ENCODE results near the gene GALNT10. TPM values are rescaled to one million over a fixed set of nuclear protein-coding genes. Genes with fewer than 3 reads are reported as not detected.
A peak's percentile ranks its signal among the peaks of the same experiment; 100 is the strongest.

GALNT10 gene
- total RNA-seq, 2 donors from 2014 or later, result 41.7 to 47.4 TPM

DNA sequence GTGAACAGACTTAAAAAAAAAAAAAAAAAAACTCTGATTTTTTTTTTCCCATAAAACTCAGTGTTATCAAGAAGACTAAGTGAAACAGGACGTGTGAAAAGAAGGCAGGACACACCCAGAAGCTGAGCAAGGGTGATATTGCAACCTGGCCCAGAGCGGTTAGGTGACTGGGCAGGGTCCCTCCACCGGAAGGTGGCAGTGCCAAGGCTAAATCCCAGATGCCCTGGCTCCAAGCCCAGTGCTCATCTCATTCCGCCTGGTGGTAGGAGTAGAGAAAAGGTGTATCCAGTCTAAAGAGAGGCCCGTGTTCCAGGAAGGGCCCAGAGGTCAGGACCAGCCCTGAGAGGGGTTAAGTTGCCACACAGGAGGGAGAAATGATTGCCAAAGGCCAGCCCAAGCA, 203.8 kb downstream of the GALNT10 start:
- no peak for DNase-seq
- no peak for ATAC-seq (replicated peaks in 1 of 2)
- H3K36me3 Mint-ChIP-seq (ENCODE audit: insufficient read depth in 2 of 2), result peaks cover 0 to 7% of the 10 kb centered on the region in 2 donors
- peaks cover 6% of the 10 kb centered on the region for H3K4me1 Mint-ChIP-seq (ENCODE audit: low read depth)
- H3K27ac Mint-ChIP-seq, result no peak overlapping the region
- no peaks in the 10 kb centered on the region for H3K27me3 Mint-ChIP-seq (ENCODE audit: low read depth)
- H3K9me3 Mint-ChIP-seq, result no peaks in the 10 kb centered on the region
- no peak overlapping the region for H3K4me3 Mint-ChIP-seq

DNA sequence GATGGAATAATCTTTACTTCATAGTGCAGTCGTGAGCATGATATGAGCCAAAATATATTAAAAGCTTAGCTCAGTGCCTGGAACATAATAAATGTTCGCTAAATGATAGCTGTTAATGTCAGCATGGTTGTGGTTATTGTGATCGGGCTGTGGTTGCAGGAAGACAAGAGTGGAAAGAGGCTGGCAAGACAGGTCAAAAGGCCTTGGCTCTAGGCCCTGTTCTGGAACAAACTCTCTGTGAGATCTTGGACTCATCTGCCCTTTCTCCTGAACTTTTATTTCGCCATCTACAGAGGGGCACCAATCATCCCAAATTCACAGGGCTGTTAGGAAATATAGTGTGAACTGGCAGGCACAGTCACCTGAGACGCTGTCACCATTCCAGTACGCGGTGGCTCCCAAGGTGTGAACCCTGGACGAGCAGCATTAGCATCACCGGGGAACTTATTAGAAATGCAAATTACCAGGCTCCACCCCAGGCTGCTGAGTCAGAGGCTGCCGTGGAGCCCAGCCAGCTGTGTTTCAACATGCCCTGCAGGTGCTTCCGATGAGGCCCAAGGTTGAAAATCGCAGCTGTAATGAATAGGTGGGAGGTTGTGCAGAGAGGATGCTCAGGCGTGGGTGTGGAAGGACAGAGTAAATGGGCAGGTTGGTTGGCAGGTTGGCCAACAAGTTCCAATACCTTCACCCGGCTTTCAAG, 205.0 kb downstream of the GALNT10 start:
- ATAC-seq (replicated peaks in 1 of 2), result no peak
- Mint-ChIP-seq H3K9me3 (no peaks in the 10 kb centered on the region), H3K4me1 (ENCODE audit: low read depth) (peaks cover 6% of the 10 kb centered on the region), H3K4me3 (no peak overlapping the region), H3K27me3 (ENCODE audit: low read depth) (no peaks in the 10 kb centered on the region), H3K36me3 (ENCODE audit: insufficient read depth in 2 of 2) (peaks cover 0 to 5% of the 10 kb centered on the region in 2 donors), H3K27ac (no peak overlapping the region)
- no peak for DNase-seq

DNA sequence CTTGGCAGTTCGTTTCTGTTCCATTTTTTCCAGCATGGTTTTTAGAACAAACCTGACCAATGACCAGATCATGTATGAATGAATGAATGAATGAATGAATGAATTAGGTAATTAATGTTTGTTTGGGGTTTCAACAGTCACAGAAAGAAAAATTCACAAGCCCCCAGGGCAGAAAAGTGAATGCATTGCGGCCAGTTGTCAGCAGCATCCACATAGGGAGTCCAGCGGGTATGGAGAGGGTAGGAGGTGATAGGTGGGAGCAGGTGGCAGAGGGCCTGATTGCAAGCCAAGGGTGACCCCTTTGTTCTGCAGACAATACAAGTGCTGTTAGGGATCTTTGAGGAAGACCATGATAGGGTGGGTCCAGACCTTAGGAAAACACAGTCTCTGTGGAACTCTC, 205.6 kb downstream of the GALNT10 start:
- no peak overlapping the region for H3K27ac Mint-ChIP-seq
- H3K36me3 Mint-ChIP-seq (ENCODE audit: insufficient read depth in 2 of 2), result peaks cover 0 to 5% of the 10 kb centered on the region in 2 donors
- no peak overlapping the region for H3K4me3 Mint-ChIP-seq
- no peaks in the 10 kb centered on the region for H3K27me3 Mint-ChIP-seq (ENCODE audit: low read depth)
- ATAC-seq (replicated peaks in 1 of 2), result no peak
- H3K9me3 Mint-ChIP-seq, result no peaks in the 10 kb centered on the region
- H3K4me1 Mint-ChIP-seq (ENCODE audit: low read depth), result peaks cover 6% of the 10 kb centered on the region
- DNase-seq, result no peak

DNA sequence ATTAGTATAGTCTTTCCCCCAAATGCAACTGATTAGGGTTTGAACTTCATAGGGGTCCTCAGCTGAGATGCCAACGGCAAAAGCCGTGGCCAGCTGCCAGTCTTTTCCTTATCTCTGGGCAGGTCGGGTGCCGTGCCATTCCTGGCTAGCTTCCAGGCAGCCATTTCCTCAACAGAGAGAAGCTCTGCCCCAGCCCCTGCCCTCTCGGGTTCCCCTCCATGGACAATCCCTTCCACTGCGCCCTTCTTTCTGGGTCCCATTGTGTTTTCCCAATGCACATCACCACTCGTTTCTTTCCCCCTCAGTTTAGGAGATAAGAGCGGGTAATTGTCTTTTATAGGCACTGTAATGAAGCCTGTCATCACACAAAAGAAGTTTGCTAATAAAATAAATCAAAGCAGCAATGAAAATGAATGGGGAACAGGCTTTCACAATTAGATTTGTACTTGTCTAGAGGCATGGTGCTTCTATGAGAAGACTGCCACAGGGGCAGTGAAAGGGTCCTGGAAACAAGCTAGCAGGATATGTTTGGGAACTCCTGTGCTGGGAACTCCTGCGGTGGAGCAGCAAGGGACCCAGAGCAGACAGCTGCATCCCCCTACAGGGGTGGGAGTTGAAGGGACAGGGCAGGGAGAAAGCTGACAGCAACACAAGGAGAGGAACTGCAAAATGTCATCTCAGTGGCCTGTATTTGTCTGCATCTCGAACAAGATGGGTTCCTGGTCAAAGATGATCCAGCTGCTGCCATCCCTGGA, 207.3 kb downstream of the GALNT10 start:
- Mint-ChIP-seq H3K4me3 (no peak overlapping the region), H3K9me3 (no peaks in the 10 kb centered on the region), H3K4me1 (ENCODE audit: low read depth) (peaks cover 6% of the 10 kb centered on the region), H3K27ac (peak overlapping the region; percentile 17), H3K36me3 (ENCODE audit: insufficient read depth in 2 of 2) (no peaks in the 10 kb centered on the region), H3K27me3 (ENCODE audit: low read depth) (no peaks in the 10 kb centered on the region)
- DNase-seq, result no peak
- no peak for ATAC-seq (replicated peaks in 1 of 2)

DNA sequence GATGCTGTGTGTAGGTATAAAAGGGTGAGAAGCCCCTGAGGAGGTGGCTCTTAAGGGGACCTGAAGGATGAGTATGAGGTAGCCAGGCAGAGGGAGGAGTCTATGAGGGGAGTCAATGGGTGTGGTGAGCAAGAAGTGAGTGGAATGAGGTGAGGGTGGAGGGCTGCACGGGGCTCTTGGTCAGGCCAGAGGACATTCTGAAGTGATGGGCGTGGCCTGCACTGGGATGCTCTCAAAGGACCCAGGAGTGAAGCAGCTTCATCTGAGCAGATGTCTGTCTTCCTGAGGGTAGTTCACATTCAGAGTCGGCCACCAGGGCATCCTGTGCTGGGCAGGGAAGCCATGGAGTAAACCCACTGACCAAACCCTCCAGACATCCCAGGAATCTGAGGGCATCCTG, 210.1 kb downstream of the GALNT10 start:
- no peaks in the 10 kb centered on the region for H3K27me3 Mint-ChIP-seq (ENCODE audit: low read depth)
- ATAC-seq (replicated peaks in 1 of 2) (no peak), DNase-seq (no peak)
- H3K4me1 Mint-ChIP-seq (ENCODE audit: low read depth), result peaks cover 18% of the 10 kb centered on the region
- no peaks in the 10 kb centered on the region for H3K9me3 Mint-ChIP-seq
- no peak overlapping the region for H3K27ac Mint-ChIP-seq
- H3K4me3 Mint-ChIP-seq, result no peak overlapping the region
- no peaks in the 10 kb centered on the region for H3K36me3 Mint-ChIP-seq (ENCODE audit: insufficient read depth in 2 of 2)

DNA sequence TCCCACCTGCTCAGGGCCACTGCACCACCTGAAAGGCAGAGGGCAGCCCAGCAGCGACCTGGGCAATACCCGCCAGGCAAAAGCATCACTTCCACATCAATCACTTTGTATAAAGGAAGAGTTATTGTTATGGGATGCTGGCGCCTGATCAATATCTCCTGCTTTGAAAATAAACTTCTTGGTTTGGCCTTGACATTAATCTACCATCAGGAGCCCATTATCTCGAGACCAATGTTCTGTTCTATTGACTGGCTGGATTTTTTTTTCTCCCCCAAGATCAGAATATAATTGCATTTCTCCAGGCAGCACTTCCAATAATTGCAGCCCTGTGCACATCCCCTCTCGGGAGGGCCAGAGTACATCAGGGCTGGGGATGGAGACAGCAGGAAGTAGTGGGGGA, 210.8 kb downstream of the GALNT10 start:
- Mint-ChIP-seq H3K27me3 (ENCODE audit: low read depth) (no peaks in the 10 kb centered on the region), H3K4me1 (ENCODE audit: low read depth) (peaks cover 13% of the 10 kb centered on the region), H3K4me3 (no peak overlapping the region), H3K9me3 (no peaks in the 10 kb centered on the region), H3K36me3 (ENCODE audit: insufficient read depth in 2 of 2) (no peaks in the 10 kb centered on the region), H3K27ac (no peak overlapping the region)
- ATAC-seq (replicated peaks in 1 of 2) (no peak), DNase-seq (no peak)

DNA sequence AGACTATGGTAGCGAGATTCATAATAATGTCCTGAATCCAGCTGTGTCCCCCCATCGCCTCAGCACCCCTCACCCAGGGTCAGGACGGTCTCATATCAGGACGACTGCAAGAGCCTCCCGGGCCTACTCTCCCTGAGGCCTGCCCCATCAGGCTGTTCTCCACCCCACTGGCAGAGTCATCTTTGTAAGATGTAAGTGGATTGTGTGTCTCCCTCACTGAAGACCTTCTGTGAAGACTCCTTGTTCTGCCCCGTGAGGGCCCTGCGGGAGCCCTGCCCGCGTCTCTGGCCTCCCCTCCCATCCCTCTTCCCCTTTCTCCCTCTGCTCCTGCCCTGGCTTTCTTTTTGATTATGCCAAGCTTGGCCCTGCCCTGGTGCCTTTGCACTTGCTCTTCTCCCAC, 211.4 kb downstream of the GALNT10 start:
- DNase-seq (no peak), ATAC-seq (replicated peaks in 1 of 2) (no peak)
- no peaks in the 10 kb centered on the region for H3K27me3 Mint-ChIP-seq (ENCODE audit: low read depth)
- H3K9me3 Mint-ChIP-seq, result no peaks in the 10 kb centered on the region
- H3K36me3 Mint-ChIP-seq (ENCODE audit: insufficient read depth in 2 of 2), result no peaks in the 10 kb centered on the region
- peaks cover 13% of the 10 kb centered on the region for H3K4me1 Mint-ChIP-seq (ENCODE audit: low read depth)
- no peak overlapping the region for H3K4me3 Mint-ChIP-seq
- no peak overlapping the region for H3K27ac Mint-ChIP-seq

DNA sequence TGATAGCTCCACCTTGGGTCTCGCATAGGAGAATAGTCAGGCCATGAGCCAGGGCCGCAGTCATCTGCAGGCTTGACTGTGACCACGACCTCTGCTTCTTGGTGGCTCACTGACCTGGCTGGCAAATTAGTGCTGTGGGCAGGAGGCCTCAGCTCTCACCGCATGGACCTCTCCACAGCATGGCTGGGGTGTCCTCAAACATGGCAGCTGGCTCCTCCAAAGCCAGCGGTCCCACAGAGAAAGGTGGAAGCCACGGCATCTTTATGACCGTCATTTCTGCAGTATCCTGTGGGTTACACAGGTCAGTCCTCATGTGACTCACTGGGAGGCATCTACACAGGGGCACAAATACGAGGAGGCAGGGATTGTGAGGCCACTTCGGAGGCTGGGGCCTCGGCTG, 212.1 kb downstream of the GALNT10 start:
- Mint-ChIP-seq H3K27me3 (ENCODE audit: low read depth) (no peaks in the 10 kb centered on the region), H3K9me3 (no peaks in the 10 kb centered on the region), H3K4me3 (no peak overlapping the region), H3K27ac (no peak overlapping the region), H3K4me1 (ENCODE audit: low read depth) (peaks cover 13% of the 10 kb centered on the region), H3K36me3 (ENCODE audit: insufficient read depth in 2 of 2) (no peaks in the 10 kb centered on the region)
- no peak for ATAC-seq (replicated peaks in 1 of 2)
- DNase-seq, result no peak

DNA sequence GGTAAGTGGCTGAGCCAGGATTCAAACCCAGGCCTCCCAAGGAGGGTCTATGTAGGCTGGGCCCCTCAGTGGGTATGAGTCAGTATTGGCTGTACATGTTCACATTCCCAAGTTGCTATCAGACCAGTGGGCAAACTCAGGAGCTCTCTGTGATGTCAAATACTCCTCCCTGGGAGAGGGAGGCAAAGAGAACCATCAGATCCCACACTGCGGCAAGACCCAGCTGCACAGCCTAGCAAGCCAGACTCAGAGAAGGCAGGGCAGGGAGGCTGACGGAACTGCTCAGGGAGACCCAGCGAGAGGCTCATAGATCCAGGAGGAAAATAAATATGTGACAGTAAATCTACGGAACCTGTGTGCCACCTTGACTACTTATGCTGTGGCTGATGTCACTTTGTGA, 212.7 kb downstream of the GALNT10 start:
- H3K9me3 Mint-ChIP-seq, result no peaks in the 10 kb centered on the region

DNA sequence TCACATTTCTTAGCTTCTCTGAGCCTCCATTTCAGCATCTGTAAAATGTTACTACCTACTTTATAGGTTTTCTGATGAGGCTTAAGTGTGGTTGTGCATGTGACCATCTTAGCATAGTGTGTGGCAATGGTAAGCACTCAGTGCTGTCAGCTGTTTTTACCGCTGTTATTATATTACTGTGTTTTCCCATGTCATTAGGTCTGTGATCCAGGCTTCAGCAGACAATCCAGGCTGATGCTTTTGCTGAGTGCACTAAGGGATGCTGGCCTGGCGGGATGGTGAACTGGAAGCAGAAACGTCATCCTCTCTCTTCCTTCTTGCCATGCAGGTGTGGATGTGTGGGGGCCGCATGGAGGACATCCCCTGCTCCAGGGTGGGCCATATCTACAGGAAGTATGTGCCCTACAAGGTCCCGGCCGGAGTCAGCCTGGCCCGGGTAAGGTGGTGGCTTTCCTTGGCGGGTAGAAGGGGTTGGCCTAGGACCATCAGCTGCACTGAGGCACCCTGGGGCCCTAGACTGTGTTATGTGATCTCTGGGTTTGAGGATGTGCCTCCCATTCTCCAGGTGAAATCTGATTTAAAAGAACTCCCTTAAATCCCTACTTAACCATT, 213.3 kb downstream of the GALNT10 start:
- H3K27me3 Mint-ChIP-seq (ENCODE audit: low read depth), result no peaks in the 10 kb centered on the region
- H3K4me3 Mint-ChIP-seq, result no peak overlapping the region
- no peak for DNase-seq
- H3K27ac Mint-ChIP-seq, result no peak overlapping the region
- H3K36me3 Mint-ChIP-seq (ENCODE audit: insufficient read depth in 2 of 2), result no peaks in the 10 kb centered on the region
- no peaks in the 10 kb centered on the region for H3K9me3 Mint-ChIP-seq
- ATAC-seq (replicated peaks in 1 of 2), result no peak
- H3K4me1 Mint-ChIP-seq (ENCODE audit: low read depth), result peaks cover 13% of the 10 kb centered on the region

More for the DNA sequence above, 212.7 kb downstream of the GALNT10 start:
- DNase-seq (no peak), ATAC-seq (replicated peaks in 1 of 2) (no peak)
- Mint-ChIP-seq H3K27me3 (ENCODE audit: low read depth) (no peaks in the 10 kb centered on the region), H3K27ac (no peak overlapping the region), H3K4me1 (ENCODE audit: low read depth) (peaks cover 13% of the 10 kb centered on the region), H3K36me3 (ENCODE audit: insufficient read depth in 2 of 2) (no peaks in the 10 kb centered on the region), H3K4me3 (no peak overlapping the region)

DNA sequence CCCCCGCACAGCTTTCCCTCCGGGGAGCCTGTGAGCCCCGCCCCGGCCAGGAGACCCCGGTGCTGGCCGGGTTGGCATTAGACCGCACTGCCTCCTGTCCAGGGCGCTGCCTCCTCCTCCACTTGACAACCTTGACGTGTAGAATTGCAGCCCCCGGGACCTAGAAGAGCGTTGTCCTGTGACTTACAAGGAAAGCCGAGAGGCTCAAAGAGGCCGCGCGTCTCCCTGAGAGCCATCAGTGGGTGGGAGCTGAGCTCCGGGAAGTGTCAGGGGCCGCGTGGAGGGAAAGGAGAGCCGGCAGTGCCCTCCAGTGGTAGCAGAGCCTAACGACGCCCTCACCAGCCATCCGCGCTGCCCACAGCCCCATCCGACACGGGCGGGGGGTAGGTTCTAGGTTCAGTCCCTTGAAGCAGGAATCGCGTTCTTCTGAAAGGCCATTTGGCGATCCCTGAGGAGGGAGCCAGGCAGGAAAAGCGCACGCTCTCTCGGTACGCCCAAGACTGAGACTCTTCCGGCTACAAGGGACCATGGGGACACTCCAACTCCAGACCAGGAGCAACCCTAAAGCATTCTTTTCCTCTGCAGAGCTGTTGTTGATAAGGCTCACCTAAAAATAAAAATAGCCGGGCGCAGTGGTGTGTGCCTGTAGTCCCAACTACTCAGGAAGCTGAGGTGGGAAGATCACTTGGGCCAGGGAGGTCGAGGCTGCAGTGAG, 214.7 kb downstream of the GALNT10 start:
- ATAC-seq (replicated peaks in 1 of 2), result peak; percentile 95 to 96
- no peaks in the 10 kb centered on the region for H3K27me3 Mint-ChIP-seq (ENCODE audit: low read depth)
- no peaks in the 10 kb centered on the region for H3K9me3 Mint-ChIP-seq
- peak overlapping the region; percentile 73 to 77 for H3K4me3 Mint-ChIP-seq
- no peak overlapping the region for H3K27ac Mint-ChIP-seq
- peak; percentile 80 to 81 for DNase-seq
- peaks cover 13% of the 10 kb centered on the region for H3K4me1 Mint-ChIP-seq (ENCODE audit: low read depth)
- no peaks in the 10 kb centered on the region for H3K36me3 Mint-ChIP-seq (ENCODE audit: insufficient read depth in 2 of 2)

DNA sequence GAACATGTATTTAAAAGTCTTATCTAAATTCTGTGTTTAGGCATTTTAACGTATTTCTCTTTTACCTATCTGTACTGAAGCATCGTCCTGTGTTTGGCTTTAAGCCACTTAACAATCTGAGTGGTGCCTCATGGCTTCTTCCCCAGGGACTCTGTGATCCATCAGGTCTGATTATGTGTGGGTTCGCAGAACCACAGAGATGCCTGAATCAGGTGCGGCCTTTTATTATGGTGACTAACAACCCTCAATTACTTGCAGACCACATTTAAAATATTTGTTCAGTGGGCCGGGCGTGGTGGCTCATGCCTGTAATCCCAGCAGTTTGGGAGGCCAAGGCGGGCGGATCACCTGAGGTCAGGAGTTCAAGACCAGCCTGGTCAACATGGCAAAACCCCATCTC, 215.7 kb downstream of the GALNT10 start:
- Mint-ChIP-seq H3K27ac (no peak overlapping the region), H3K36me3 (ENCODE audit: insufficient read depth in 2 of 2) (peaks cover 1 to 2% of the 10 kb centered on the region in 2 donors), H3K27me3 (ENCODE audit: low read depth) (no peaks in the 10 kb centered on the region), H3K4me1 (ENCODE audit: low read depth) (peaks cover 13% of the 10 kb centered on the region), H3K4me3 (no peak overlapping the region), H3K9me3 (no peaks in the 10 kb centered on the region)
- ATAC-seq (replicated peaks in 1 of 2), result no peak
- no peak for DNase-seq

DNA sequence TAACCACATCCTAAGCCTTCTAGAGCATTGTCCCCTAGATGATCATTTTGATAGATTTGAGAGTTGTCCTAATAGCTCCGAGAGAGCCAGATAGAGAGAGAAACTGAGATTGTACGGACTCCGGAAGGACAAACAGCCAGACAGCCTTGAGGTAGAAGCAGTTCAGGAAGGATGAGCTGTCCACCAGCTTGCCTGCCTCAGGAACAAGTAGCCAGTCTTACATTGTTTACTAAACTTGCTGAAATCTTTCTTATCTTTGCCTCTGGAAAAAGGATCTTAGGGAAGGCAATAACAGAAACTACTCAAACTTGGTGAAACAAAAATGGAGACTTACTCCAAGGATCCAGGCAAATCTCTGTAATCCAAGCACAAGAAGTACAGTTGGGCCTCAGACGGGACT, 216.3 kb downstream of the GALNT10 start:
- H3K36me3 Mint-ChIP-seq (ENCODE audit: insufficient read depth in 2 of 2), result peaks cover 1 to 2% of the 10 kb centered on the region in 2 donors
- no peak for DNase-seq
- H3K4me3 Mint-ChIP-seq, result no peak overlapping the region
- H3K9me3 Mint-ChIP-seq, result no peaks in the 10 kb centered on the region
- ATAC-seq (replicated peaks in 1 of 2), result no peak
- H3K27ac Mint-ChIP-seq, result no peak overlapping the region
- H3K27me3 Mint-ChIP-seq (ENCODE audit: low read depth), result no peaks in the 10 kb centered on the region
- peaks cover 13% of the 10 kb centered on the region for H3K4me1 Mint-ChIP-seq (ENCODE audit: low read depth)
